Fibroblast of upper back skin (primary cell): ENCODE results near the gene RALGDS.

ENCODE experiments used
- DNase-seq: peaks from one replicate; pipeline ENCODE4 v3.0.0-alpha.2; 2013

RALGDS gene

DNA sequence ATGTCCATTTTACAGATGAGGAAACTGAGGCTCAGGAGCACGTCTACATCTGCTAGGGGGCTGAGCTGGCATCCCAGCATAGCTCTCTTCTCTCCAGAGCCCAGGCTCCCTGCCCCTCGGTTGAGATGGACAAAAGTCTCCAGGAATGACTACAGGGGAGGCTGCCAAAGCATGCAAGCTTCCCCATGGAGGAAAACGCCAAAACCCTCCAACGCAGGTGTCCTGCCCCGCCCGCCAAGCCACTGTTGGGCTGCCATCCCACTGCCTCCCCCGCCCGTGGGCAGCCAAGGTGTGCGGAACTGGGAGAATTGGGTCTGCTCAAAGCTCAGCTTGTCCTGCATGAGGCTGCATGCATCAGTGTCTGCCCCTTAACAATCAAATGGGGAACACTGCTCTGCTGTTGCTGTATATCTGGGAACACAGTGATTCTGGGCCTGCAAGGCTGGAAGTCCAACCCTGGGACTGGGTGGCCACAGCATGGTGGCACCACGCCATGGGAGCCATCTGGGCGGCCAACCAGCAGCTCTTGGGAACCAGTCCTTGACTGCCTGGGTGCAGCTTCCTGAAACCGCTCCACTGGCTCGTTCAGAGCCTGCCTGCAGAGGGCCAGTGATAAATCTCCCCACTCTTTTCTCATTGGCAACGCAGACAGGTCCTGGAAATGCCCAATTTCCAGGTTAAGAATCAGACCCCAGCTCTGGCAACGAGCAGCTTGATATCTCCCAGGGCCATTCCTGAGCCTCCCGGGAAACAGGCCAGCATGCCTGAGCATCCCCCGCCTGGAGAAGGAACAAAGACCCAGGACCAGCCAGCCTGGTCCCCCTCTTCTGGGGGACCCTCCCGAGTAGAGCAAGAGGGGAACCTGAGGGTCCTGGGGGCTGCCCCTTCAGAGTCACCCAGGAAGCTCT lies 3.5 kb downstream of the RALGDS start:
- no peak for DNase-seq

DNA sequence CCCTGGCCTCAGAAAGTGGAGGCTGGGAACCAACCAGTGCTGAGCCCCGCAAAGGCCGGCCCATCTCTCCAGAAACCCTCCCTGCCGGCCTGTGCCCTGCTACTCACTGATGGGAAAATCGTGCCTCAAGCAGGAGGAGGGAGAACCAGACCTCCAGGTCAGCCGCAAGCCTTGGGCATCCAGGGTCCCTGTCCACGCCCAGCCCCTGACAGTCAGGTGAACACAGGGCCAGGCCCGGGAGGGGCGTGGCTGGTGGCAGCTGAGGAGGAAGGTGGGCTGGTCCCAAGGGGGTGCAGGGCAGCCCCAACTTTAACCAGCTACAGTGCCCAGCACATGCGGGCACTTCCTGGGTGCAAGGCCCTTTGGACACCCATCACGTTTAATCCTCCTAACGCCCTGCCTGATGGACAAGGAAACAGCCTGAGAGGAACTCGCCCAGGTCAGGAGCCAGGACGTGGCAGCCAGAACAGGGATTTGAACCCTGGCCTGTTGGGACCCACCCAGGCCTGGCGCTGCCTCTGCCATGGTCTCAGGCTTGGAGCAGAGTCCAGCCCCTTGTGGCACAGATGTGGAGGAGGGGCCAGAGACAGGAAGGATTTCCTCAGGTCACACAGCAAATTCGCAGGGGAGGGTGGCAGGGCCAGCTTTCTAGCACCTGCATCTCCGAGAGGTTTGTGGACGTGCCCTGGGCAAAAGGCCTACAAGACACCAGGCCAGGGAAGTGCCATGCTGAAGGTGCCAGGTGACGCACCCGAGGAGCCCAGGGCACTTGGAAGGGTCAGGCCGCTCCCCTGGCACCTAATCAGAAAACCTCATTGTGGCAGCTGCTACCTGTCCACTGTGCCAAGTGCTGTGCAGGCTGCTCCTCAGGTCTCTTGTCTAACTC lies 4.5 kb downstream of the RALGDS start:
- DNase-seq, result no peak

DNA sequence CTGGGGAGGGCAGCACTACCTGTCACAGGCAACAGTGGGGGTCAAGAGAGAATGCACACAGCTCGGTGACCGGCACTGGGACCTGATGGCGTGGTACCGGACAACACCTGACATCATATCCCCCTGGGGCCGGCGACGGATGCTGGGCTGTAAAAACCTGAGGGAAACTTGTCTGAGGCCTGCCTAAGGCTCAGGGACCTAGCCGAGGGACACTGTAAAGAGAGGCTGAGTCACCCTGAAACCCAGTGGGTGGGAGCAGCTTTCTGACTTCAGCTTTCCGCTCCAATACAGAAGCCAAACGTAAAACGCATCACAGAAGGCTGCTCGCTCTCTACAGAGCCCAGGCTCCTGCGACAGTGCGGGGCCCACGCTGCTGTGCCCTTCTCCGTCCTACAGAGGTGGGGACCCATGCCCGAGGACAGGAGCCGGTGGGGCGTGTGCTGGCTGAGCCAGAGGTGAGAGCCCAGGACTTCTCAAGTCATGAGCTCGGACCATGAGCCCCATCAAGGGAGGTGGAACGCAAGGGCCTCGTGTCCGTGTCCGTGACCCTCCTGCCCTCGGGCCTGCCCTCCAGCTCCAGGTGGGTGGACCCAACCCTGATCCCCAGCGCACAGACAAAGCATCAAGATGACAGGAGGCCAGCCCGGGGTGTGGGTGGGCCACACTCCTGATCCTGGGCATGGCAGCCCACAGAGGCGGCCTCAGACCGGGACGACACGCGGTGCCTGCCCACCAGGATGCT lies 5.3 kb downstream of the RALGDS start:
- DNase-seq, result peak; percentile 33

DNA sequence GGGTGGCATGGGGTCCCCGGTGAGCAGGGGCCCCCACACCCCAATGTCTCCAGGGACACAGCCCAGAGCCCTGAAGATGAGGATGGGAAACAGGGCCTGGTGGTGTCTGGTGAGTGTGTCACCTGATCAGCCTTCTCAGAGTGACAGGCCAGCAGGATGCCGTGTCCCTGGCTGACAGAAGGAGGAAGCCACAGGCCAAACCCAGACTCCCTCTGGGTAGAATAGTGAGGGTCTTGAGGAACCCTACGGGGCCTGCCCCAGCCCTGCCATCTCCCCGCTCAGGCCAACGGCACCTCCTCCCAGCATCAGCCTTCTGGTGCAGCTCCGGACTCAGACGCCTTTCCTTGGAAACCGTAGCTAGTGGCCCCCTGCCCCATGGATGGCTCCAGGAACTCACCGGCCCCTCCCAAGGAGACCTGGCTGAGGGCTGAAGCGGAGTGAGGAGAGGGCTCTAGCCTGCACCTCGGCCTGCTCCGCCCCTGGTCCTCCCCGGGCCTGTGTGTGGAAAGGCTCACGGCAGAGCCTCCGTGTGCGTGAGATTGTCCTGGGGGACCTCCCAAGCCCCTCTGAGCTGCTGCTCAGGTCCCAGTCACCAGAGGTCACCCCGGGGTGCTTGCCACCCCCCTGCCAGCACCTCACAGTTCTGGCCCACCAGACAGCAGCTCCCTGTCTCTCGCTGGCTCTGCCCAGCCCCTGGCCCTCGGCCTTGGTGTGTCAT lies 6.0 kb downstream of the RALGDS start:
- DNase-seq, result no peak

DNA sequence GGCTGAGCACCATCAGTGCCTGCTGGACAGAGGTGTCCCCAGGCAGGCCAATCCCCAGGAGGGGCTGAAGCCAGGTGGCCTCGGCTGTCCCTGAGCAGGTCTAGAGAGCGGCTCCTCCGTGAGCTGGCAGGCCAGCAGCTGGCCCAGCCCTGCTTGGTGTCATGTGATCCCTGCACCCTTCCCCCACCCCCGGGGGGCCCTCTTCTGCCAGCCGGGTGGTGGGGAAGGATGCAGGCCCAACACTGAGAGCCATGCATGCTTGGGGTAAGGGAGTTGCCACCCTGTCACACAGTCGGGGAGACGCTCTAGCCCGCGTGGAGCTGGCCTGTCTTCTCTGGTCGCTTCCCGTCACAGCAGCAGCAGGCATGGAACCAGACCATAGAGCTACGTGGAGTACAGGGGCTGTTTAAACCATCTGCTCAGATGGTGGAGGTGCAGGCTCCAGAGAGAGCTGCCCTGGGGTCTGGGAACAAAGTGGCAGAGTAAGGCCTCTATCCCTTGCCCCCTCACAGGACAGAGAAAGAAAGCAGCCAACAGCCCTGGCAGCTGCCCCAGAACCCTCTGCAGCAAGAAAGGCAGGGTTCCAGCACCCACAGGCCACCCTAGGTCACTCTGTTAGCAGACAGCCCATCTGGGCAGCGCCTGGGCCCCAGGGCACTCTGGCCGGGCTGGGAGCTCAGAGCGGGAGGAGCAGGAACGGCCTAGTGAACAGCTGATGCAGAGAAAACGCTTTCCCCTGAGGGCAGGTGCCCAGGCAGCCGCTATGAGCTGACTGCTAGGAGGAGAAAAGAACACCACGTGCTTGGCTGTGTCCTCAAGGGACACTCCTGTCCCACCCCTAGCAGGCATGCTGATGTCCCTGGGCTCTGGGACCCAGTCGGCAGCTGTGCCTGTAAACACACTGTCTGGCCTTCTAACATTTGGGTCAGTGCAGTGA lies 6.8 kb downstream of the RALGDS start:
- DNase-seq, result no peak

DNA sequence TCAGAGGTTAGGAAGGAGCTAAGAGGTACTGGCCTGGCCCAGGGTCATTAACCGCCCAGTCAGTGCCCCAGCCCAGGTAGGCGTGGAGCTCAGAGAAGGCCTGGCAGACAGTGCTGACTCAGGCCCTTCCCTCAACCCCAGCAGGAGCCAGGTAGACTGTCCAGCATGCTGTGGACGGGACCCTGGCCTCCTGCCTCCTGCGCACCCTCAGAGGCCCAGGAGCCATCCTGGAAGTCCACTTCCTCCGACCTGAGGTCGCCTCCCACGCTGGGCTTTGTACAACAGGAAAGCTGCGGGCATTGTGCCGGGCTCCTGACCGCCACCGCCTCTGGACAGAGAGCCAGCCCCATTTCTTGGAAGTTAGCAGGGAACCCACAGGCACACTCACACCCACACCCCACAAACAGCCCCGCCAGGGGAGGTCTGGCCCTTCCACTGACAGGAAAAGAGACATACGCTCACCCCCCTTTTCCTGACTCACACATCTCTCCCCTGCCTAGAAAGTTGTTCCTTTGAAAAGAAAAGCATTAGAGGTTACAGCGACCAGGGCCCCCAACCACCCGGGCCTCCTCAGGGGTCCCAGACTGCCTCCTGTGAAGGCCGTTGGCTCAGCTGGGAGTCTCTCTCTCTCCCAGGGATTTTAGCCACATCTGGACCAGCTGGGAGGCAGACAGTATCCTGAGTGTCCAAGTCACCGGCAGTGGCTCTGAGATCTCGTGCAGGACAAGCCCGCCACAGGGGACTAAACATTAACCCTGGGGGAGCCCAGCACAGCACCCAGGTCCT lies 7.7 kb downstream of the RALGDS start:
- peak; percentile 36 for DNase-seq

DNA sequence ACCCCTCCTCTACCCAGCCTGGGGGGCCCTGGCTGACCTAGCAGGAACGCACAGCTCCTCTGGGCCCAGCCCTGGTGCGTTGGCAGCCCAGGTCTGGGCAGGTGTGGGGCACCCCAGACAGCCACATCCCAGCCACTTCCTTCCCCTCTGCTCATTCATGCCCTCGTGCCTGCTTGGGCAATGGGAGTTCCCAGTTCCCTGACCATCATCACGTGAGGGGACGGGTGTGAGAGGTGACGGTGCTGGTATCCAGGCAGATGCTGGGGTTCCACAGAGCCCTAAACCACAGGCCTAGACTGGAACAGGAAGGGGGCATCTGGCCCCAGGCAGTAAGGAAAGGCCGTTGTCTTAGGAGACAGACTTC lies 8.4 kb downstream of the RALGDS start:
- no peak for DNase-seq

DNA sequence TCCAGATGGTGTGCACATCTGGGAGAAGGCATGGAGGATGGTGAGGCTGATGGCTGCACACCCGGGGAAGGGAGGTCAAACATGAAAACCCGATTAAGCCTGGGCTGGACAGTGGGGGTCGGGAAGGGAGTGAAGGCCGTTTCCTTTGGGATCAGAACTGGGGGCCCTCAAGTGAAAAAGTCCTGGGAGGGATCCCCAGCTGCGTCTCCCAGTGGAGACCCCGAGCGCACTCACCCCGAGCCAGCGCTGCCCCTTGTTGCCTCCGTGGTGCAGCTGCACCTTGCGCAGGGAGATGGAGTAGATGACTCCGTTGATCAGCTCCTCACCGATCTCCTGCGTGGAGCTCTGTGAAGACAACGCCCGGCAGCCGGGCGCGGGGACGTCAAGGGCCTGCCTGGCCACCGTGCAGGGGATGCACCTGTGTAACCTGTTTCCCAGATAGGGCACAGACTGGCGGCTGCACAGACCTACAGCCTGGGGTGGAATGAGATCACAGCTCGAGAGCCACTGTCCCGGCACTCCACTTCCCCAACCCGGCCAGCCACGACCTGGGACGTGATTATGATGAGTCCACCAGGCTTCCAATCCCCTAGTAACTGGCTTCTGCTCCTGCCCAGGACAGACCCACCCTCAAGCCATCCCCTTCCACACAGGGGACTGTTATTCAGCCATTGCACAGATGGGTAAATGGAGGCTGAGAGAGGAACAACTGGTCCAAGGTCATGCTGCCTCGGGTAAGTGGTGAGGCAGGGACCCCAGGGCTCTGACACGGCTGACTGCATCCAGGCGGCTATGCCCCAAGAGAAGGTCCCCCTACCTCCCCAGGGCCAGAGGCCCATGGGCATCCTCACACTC lies 9.0 kb downstream of the RALGDS start:
- no peak for DNase-seq

DNA sequence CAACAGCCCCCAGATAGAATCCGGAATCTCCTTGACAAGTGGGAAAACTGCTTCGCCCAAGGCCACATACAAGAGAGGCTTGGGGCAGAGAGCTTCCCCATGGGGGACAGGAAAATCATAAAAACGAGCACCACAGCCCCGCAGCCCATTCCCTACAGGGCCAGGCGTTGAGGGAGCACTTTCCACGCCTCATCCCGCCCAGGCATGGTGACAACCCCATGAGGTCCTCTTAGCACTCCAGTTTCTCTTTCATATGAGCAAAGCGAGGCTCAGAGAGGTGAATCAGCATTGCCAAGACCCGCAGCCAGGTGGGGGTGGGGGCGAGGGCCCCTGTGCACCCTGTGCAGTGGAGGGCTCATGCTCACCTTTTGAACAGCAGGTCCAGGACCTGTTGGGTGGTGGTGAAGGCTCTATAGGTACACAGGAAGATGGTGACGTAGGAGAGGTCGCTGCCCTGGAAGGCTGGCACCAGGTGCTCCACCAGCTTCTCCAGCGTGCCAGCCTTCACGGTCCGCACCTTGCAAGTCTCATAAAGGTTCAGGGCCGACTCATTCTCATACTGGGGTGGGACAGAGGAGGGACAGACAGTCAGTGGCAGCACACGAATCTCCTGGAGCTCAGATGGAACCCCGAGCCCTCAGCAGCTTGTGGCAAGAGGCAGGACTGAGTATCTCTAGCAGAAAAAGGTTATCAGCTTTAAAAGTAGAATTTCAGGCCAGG lies 10.9 kb downstream of the RALGDS start:
- DNase-seq, result no peak

DNA sequence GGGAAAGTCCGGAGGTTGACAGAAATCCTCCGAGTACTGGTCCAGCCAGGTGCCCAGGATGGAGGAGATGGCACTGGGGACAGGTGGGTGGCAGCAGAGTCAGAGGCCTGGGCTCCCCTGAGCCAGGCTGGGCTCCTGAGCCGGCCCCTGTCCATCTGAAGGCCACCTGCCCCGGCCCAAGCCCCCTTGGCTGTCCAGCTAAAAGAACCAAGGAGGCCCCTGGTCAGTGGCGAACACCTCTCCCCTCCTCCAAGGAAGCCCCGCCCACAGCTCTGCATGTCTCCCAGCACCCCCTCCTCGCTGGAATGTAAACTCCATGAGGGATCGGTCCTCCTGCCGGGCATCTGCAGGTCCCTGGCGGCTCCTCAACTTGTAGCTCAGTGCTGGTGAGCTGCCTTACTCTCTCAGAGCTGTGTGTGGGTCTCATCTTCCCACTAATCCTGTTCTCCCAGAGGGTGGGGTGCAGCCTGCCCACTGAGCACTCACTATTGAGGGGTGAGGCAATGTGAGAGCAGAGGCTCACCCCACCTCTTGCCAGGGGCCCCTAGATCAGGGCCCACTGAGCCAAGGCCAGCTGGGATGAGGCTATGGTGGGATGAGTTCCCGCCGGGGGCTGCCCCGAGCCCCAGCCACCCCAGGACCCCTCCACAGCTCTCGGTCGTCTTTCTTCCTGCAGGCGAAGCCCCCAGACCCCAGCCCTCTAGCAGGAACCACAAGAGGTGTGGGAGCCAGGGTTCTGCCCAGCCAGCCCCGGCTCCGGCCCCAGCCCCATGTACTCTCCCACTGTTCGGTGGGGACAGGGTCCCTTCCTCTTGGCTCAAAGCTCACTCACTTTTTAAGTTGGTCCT lies 12.0 kb downstream of the RALGDS start:
- no peak for DNase-seq

DNA sequence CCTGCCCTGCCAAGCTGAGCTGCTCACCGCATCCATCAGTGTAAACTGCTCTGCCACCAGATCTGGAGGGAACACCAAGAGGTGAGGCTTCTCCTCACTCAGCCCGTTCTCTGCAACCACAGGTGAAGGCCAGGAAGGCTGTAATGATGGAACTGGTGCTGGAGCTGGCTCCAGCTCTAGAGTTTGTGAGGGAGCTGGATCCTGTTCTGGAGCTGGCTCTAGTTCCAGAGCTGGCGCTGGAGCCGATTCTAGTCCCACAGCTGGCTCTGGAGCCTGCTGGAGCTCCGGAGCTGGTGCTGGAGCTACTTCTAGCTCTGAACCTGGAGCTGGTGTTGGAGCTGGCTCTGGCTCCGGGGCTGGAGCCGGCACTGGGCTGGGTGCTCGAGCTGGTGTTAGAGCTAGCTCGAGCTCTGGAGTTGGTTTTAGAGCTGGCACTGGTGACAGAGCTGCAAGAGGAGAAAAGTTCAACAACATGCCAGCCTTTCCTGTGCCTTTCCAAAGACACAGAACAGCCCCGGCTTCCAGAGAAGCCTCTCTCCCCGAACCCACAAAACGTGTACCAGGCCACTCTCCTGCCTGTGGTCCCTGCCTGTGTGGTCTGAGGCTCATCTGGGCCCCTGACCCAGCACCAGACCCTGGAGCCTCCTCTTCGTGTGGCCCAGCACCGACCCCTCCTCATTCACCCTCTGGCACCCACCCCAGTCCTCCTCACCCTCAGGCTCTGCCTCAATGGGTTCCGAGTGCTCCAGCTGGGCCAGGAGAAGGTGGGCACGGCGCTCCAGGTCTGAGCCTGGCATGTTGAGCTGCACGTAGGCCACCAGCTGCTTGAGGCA lies 12.9 kb downstream of the RALGDS start:
- DNase-seq, result no peak

DNA sequence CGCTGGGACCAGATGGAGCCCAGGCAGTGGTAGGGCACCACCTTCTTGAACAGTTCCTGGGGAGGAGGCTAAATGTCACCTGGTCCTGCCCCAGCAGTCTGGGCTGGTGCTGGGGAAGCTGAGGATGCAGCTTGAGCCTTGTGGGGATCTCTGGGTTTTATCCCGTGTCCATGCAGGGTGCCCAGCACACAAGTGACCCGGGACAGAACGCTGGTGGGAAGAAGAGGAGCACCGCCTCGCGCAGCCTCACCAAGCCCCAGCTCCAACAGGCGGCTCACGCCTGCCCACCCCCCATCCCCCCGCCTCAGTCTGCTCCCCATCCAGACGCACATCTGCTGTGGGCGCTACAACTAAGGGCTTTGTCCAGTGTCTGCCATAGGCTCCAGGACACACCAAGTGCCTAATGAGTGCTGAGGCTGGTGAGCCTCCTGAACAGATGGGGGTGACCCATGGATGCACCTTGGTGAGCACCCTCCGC lies 13.8 kb downstream of the RALGDS start:
- DNase-seq, result no peak

DNA sequence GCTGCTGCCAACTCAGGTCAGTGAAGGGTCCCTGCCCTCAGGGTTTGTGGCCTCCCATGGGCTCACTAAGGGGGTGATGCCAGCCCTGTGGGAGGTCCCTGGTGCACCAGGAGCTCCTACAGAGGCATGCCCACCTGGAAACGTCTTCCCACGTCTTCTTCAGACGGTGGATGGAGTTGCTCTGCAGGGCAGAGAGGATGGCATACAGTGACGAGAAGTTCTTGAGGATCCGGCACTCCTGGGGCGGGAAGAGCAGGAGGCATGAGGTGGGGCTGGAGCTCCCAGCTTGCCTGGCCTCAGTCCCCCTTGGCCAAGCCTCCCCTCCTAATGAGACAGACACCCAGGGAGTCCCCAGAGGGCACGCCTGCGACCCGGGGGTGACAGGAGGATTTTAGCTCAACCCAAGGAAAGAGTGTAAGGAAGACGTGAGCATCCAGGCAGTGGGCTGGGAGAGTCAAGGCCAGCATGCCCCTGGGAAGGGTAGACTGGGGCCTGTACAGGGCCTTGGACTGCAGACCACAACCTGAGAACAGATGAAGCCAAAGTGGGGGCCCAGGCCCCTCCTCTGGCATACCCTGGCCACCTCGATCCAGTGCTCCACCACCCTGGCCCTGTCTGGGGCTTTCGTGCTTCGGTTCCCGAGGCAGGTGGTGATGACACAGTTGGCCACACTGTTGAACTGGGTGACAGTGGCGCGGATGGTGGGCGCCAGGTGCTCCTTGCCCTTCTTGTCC lies 14.4 kb downstream of the RALGDS start:
- DNase-seq, result no peak

DNA sequence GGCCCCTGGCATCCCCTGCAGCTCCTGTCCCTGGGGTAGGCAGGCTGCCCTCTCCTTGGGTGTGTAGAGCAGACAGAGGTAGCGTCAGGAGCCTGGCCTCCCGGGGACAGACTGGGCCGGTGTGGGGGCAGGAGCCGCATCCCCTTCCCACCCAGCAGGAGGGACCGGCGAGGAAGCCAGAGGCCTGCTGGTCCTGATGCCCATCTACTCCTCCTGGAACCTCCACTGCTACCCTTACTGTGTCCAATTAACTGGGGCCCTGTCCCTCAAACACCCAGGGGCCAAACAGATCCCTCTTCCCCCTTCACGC lies 15.6 kb downstream of the RALGDS start:
- no peak for DNase-seq

DNA sequence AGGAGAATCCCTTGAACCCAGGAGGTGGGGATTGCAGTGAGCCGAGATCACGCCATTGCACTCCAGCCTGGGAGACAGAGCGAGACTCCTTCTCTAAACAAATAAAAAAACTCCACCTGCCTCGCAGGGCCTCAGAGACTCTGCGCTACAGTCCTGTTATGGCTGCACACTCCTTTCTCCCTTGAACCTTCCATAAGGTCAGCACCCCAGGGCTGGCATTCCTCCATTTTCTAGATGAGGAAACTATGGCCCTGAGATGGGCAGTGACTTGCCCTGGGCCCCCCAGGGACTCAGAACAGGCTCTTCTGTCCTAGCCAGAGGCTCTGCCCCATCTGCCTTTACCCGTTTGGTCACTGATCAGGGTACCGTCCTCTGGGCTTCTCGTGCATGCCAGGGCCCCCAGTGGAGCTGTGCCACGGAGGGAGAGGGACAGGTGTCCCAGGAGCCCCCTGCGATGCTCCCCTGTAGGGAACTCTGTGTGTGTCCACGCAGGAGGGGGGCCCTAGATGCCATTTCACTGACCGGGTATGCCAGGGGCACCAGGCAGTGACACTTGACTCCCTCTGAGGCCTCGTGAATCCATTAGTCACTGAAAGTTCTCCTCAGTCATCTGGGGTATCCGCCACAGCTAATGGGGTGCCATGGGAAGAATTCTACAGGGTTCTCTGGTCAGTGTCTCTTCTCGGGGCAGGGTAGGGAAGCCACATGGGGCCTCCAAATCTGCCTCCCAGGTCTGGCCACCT lies 16.2 kb downstream of the RALGDS start:
- DNase-seq, result no peak
